ENCODE data around the gene TPM1. TPM values are rescaled to one million over a fixed set of nuclear protein-coding genes. Genes with fewer than 3 reads are reported as not detected.

TPM1 gene
- total RNA-seq, 4 donors from 2014 or later: 656 to 1,383 (median 909) TPM

GRCh38 chr15:63045465-63045840 lies 2.9 kb downstream of the TPM1 start:
- H3K27ac ChIP-seq: peak overlapping the region; percentile 86 to 96 (median 91)

DNA sequence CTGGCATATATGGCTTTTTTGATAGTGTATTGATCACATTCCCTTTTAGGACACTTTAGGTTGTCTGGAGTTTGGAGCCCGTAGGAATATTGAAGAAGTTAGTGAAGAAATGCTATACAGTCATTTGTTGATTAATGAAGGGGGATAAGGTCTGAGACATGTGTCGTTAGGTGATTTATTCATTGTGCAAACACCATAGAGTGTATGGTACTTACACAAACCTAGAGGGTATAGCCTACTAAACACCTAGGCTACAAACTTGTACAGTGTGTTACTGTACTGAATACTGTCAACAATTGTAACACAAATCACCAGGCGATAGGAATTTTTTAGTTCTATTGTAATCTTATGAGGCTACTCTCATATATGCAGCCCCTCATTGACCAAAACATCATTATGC lies 3.3 kb downstream of the TPM1 start:
- TF ChIP-seq, protein P1, sequence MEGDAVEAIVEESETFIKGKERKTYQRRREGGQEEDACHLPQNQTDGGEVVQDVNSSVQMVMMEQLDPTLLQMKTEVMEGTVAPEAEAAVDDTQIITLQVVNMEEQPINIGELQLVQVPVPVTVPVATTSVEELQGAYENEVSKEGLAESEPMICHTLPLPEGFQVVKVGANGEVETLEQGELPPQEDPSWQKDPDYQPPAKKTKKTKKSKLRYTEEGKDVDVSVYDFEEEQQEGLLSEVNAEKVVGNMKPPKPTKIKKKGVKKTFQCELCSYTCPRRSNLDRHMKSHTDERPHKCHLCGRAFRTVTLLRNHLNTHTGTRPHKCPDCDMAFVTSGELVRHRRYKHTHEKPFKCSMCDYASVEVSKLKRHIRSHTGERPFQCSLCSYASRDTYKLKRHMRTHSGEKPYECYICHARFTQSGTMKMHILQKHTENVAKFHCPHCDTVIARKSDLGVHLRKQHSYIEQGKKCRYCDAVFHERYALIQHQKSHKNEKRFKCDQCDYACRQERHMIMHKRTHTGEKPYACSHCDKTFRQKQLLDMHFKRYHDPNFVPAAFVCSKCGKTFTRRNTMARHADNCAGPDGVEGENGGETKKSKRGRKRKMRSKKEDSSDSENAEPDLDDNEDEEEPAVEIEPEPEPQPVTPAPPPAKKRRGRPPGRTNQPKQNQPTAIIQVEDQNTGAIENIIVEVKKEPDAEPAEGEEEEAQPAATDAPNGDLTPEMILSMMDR (IDR thresholded peaks at IDR 0.05 in 4 of 5, conservative IDR thresholded peaks at IDR 0.05 in 1 of 5): no peak
- TF ChIP-seq POLR2A (IDR thresholded peaks at IDR 0.05): no peak
- no peaks in the 10 kb centered on the region for H3K9me3 ChIP-seq
- no peak for DNase-seq
- no peaks in the 10 kb centered on the region for H3K36me3 ChIP-seq
- in situ Hi-C loops (cut with MboI; ENCODE audit: low sequenced_read_pairs in 4 of 4) (no loop called here), intact Hi-C loops (cut with DNase I; ENCODE audit: low total_unique reads) (loop anchor here (5.0 to 10.0 kb wide), 3 partner anchors 109 to 459 kb away; partner anchors contain the start of genes RPS27L and USP3)
- peak overlapping the region; percentile 71 to 93 (median 83) for H3K4me3 ChIP-seq
- H3K27me3 ChIP-seq: peaks cover 0 to 28% (median 6%) of the 10 kb centered on the region in 3 donors
- peaks cover 53 to 62% of the 10 kb centered on the region in 2 donors for H3K4me1 ChIP-seq
- ATAC-seq: no peak
- H3K27ac ChIP-seq: peak overlapping the region; percentile 86 to 96 (median 91)

More at GRCh38 chr15:63045465-63045840, 2.9 kb downstream of the TPM1 start:
- intact Hi-C loops (cut with DNase I; ENCODE audit: low total_unique reads) (loop anchor here (5.0 to 10.0 kb wide), 3 partner anchors 109 to 459 kb away; partner anchors contain the start of genes RPS27L and USP3), in situ Hi-C loops (cut with MboI; ENCODE audit: low sequenced_read_pairs in 4 of 4) (no loop called here)
- Histone ChIP-seq H3K9me3 (no peaks in the 10 kb centered on the region), H3K4me3 (peak overlapping the region; percentile 71 to 93 (median 83)), H3K36me3 (no peaks in the 10 kb centered on the region), H3K27me3 (peaks cover 0 to 28% (median 6%) of the 10 kb centered on the region in 3 donors), H3K4me1 (peaks cover 48 to 61% of the 10 kb centered on the region in 2 donors)
- DNase-seq (no peak), ATAC-seq (no peak)
- no peak for TF ChIP-seq POLR2A (IDR thresholded peaks at IDR 0.05)
- TF ChIP-seq, protein P1 (IDR thresholded peaks at IDR 0.05 in 4 of 5, conservative IDR thresholded peaks at IDR 0.05 in 1 of 5): no peak

GRCh38 chr15:63046917-63047760 lies 4.6 kb downstream of the TPM1 start:
- no peak for TF ChIP-seq POLR2A (IDR thresholded peaks at IDR 0.05)
- TF ChIP-seq, protein P1 (IDR thresholded peaks at IDR 0.05 in 4 of 5, conservative IDR thresholded peaks at IDR 0.05 in 1 of 5): no peak
- no peak for ATAC-seq
- DNase-seq: no peak
- H3K27me3 ChIP-seq: peaks cover 0 to 23% (median 6%) of the 10 kb centered on the region in 3 donors
- intact Hi-C loops (cut with DNase I; ENCODE audit: low total_unique reads): loop anchor here (5.0 to 10.0 kb wide), 3 partner anchors 108 to 458 kb away; partner anchors contain the start of genes RPS27L and USP3
- in situ Hi-C loops (cut with MboI; ENCODE audit: low sequenced_read_pairs in 4 of 4): no loop called here
- no peaks in the 10 kb centered on the region for H3K36me3 ChIP-seq
- peaks cover 65 to 67% of the 10 kb centered on the region in 2 donors for H3K4me1 ChIP-seq
- H3K9me3 ChIP-seq: no peaks in the 10 kb centered on the region
- peak overlapping the region; percentile 72 to 94 (median 80) for H3K4me3 ChIP-seq
- peak overlapping the region; percentile 86 to 96 (median 91) for H3K27ac ChIP-seq

DNA sequence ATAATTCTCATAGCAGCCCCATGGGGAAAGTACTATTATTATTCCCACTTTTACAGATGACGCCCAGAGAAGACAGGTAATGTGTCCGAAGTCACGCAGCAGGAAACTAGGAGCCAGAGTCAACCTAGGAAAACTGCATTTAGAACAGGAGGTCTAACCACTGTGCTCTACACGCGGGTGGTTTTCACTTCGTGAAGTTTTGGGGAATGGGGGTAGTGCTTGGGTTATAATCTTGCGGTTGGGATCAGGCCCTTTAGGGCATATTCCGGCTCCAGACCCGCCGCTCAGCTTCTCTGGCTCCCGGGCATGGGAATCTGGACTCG lies 5.2 kb downstream of the TPM1 start:
- H3K4me1 ChIP-seq: peaks cover 70 to 71% of the 10 kb centered on the region in 2 donors
- DNase-seq (no peak), ATAC-seq (no peak)
- no peaks in the 10 kb centered on the region for H3K9me3 ChIP-seq
- in situ Hi-C loops (cut with MboI; ENCODE audit: low sequenced_read_pairs in 4 of 4) (no loop called here), intact Hi-C loops (cut with DNase I; ENCODE audit: low total_unique reads) (loop anchor here (1.0 to 10.0 kb wide), 6 partner anchors 46 to 457 kb away; partner anchors contain the start of genes RAB8B, RPS27L and USP3)
- H3K36me3 ChIP-seq: no peaks in the 10 kb centered on the region
- TF ChIP-seq, protein P1 (IDR thresholded peaks at IDR 0.05 in 4 of 5, conservative IDR thresholded peaks at IDR 0.05 in 1 of 5): no peak
- TF ChIP-seq POLR2A (IDR thresholded peaks at IDR 0.05): no peak
- H3K27me3 ChIP-seq: peaks cover 0 to 22% (median 4%) of the 10 kb centered on the region in 3 donors
- peak overlapping the region; percentile 86 to 96 (median 91) for H3K27ac ChIP-seq
- H3K4me3 ChIP-seq: peak overlapping the region; percentile 72 to 94 (median 80)

All from gastrocnemius medialis (tissue), 4 donors.